HG03469 (cell line): ENCODE results near the gene FGF22.
"Not testable (repeated sequence)": the region's sequence is repeated elsewhere in the genome, so short reads cannot be mapped to it uniquely, and the experiment has no call there.

Experiments used
- ATAC-seq: cut with Tn5 transposase; IDR thresholded peaks from one replicate; pipeline ENCODE4 v1.9.1; 2021; ENCODE audit warnings: mild to moderate bottlenecking, moderate library complexity, moderate number of reproducible peaks; ENCODE audit not compliant: unreplicated experiment

Gene FGF22

DNA sequence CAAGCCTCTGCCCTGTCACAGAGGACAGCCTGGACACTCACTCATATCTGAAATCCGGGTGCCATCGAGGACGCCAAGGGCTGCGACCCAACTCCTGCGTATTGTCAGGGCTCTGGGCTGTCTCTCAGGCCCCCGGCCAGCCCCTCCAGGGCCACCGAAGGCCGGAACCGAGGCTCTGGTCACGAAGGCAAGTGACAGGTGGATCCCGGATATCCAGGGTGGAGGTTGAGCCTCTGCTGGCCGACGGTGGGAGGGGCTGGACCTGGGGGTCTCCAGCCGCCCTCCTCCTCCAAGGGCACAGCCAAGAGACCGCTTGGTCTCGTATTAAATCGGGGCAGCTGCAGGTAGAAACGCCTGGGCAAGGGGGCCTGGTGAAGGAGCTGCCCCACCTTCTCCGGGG is 17.9 kb downstream of the FGF22 start:
- no peak for ATAC-seq

DNA sequence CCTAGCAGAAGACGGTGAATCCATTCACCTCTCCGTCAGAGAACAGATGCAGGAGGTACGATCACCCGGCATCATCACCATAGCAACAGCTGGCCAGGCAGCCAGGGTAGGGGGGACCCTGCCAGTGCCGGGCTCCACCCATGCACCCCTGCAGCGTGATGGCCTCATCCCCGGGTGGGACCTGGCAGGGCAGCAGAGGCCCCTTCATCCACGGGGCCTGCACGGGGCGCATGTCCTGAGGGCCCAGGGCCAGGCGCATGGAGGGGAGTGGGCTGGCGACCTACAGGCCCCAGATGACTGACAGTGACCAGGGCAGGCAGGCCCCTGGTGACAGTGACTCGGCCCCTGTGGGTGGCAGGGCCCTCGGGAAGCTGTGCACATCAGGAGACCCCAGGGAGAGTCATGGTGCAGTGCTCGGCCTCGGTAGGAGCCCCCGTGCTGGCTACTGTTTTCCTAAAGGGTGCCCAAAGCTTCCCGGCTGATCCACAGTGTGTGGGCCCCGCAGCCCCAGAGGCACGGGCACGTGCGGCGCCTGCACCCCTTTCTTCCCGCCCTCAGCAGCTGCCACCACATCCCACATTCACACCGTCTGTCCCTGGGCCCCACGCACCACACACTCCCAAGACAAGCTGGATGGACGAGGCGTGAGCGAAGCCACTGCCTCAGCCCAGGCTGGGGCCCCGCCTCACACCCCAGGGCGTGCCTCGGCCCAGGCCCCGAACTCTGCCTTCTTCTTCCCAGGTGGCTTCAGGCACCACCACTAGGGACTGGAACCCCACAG is 18.6 kb downstream of the FGF22 start:
- no peak for ATAC-seq

DNA sequence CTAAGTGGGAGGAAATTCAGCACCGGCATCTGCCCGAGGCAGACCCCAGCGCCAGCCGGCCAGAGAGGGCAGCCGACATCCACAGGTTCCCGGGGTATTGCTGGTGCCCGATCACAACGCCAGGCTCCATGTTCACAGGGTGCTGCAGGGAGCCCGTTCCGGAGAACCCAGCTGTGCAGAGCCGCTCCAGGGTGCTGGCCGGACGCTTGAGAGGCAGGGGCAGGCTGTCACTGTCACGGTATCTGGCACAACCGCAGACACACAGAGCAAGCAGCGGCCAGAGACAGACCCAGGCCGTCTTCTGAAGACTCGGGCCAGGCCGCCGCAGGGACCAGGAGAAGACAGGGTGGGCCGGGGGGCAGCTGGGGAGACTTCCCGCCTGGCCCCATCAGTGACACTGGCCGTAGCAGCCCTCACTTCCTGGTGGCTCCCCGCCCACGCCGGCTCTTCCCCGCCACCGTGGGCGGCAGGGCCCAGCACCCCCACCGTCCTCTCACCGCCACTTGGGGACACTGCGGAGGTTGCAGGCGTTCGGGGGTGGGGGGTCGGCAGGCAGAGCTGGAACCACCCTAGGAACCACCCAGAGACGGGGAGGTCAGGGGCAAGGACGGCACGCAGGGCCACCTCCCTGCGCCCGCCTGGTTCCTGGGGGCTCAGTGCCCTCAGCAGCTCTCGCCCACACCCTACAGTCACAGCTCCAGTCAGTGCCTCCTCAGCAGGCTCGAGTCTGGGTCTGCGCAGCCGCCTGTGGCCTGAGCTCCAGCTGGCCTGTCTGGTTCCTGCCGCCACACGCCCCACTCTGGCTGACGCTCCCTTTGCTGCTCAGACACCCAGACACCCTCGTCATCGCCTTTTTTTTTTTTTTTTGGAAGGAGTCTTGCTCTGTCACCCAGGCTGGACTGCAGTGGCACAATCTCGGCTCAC is 19.5 kb downstream of the FGF22 start:
- ATAC-seq = no peak

DNA sequence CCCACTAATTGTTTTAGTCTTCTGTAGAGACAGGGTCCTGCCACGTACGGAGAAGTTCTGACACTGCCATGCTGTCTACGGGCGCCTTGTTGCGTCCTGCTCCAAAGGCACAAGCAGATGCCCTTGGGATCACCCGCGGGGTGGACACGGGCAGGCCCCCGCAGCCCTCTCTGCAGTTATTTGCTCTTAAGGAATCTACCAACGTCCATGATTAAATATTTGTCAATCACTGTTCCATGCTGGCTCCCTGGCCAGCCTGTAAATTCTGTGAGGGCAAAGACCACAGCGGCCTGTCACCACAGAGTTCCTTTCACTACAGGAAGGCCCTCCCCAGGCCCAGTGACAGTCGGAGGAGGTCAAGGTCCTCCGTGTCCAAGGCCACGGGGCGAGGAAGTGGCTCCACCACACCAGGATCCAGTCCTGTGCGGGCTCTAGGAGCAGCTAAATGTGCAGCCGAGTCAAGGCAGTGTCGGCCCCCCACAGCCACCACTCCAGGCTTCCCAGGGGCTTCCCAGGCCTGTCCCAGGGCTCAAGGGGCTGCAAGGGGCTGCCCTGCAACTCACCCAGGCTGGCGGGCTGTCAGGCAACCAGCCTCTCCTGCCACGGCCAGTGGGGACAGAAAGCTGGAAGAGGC is 21.2 kb downstream of the FGF22 start:
- ATAC-seq = no peak

DNA sequence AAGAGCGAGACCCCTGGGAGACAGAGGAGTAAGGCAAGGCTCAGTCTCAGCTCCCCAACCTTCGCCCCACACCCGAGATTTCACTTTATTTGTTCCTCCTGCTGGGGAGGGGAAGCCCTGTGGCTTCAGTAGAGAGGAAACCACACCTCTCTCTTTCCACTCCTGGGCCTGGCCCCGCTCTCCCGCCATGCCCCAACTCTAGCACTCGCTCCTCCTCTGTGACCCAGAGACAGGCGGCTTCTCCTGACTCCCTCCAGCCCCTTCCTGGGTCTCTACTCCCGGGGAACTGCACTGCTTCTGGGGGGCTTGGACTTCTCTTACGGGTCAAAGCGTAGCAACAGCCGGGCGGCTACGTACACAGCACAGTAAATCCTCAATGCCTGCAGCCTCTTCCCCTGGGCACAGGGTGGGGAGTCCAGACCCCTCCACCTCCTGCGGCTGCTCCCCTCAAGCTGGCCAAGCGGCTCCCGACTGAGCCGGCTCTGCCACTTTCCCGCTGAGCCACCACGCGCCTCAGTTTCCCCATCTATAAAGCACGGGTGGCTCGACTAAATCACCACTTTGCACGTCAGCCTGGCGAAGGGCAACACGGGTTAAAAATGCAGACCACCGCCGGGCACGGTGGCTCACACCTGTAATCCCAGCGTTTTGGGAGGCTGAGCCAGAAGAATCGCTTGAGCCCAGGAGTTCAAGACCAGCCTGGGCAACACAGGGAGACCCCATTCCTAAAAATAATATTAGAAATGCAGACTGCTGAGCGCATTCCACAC is 21.9 kb downstream of the FGF22 start:
- no peak for ATAC-seq

DNA sequence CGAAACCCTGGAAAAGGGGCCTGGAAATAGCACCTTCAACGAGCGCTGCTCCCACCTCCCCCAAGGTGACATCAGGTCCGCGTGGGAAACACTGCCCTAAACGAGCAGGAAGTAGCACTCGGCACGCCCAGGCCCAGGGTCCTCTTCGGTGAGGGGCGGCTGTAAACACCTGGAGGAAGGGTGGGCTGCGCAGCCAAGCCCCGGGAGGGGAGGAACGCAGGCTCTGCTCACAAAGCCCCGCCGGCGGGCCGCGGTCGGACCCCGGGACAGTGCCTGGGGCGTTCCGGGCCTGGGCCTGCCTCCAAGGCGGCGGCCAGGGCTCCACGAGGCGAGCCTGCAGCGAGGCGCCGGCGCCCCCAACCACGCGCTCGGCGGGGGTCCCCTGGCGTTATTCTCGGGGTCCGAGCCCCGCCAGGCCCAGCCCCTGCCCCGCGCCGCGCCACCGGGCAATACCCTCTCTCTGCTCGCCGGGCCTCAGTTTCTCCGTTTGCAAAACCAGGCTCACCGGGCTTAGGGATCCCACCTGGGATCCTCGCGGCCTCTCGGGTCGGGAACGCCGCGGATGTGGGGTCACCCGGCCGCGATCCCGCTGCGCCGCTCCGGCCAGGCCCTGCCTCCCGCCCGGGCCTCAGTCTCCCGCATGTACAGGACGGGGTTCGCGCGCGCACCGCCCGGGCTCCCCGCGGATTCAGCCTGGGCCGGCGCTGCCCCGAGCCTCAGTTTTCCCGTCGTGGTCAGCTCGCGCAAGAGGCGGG is 22.7 kb downstream of the FGF22 start:
- no peak for ATAC-seq

DNA sequence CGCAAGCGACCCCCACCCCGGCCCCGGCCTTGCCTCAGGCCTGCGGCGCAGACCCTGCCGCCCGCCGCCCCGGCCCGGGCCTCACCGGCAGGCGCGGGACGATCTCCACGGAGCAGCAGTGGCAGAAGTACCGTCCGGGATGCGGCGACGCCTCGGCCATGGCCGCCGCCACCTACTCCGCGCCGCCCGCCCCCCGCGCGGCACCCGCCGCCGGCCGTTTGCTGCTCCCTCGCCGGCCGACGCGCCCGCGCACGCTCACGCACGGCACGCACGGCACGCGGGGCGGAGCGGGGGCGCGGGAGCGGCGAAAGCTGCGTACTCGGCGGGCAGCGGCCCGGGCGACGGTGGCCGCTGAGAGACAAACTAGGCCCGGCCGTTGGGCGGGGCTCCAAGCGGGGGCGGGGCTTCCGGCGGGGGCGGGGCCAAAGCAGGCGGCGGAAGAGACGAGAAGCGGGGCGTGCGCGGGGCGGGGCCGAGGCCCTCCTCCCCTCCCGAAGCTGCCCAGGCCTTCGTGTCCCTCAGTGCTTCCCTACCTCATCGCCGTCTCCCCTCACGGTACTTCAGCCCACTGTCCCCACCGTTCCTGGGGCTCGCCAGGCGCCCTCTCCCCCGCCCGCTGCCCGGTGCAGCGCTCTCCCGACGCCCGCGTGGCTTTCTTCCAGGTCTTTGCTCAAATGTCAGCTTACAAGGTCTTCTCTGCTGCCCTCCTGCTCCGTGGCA is 23.4 kb downstream of the FGF22 start, which contains the start of gene RNF126:
TSS of gene RNF126 (minus strand) at position 253 of the 720 bp plus-strand sequence. CDS start at position 160, 93 bp downstream.
- no peak for ATAC-seq

DNA sequence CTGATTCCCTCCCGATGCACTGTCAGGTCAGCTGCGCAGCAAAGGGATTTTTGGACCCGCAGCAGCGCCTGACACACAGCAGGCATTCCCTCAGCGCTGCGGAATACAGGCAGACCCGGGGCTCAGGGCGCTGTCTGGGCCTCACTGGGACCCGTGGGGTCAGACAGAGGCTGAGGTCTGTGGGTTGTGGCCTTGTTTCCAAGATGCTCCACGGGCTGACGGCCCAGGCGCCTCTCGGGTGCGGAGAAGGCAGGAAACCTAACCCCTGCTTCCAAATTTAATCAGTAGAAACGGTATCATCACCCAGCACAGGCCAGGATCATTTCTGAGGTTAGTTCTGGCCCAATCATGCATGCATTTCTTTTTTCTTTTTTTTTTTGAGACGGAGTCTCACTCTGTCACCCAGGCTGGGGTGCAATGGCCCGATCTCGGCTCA is 24.0 kb downstream of the FGF22 start:
- no peak for ATAC-seq

DNA sequence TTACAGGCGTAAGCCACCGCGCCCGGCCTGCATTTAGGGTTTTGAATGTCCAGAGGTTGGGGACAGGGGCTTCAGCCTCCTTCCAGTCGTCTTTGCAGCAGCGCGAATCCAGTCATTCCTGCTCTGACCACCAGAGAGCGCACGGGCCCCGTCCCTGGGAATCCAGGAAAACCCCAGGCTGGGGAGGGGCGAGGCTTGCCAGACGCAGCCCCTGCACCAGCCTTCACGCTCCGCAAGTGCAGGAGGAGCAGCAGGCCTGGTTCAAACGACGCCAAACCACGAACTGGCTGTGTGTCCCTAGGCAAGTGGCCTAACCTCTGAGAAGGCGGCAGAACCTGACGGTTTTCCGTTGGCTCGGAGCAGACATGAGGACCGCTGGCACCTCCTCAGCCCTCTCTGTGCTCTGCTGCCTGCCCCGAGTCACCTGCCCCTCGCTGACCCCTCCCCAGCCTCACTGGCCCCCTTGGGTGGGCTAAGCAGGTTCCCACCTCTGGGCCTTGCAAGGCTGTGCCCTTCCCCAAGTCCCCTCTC is 25.3 kb downstream of the FGF22 start:
- ATAC-seq = no peak

DNA sequence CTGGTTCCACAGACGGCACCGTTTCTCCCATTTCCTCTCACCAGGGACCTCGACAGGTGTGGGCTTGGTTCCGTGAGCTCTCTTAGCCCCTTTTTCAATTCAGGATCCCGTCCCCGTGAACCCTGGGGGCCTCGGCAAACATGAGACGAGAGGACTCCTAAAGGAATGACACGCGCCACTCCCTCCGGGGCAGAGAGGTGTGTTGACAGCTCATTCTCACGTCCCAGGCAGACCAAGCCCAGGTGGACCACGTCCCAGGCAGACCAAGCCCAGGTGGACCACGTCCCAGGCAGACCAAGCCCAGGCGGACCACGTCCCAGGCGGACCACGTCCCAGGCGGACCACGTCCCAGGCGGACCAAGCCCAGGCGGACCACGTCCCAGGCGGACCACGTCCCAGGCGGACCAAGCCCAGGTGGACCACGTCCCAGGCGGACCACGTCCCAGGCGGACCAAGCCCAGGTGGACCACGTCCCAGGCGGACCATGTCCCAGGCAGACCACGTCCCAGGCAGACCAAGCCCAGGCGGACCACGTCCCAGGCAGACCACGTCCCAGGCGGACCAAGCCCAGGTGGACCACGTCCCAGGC is 27.4 kb downstream of the FGF22 start:
- not testable (repeated sequence) for ATAC-seq

DNA sequence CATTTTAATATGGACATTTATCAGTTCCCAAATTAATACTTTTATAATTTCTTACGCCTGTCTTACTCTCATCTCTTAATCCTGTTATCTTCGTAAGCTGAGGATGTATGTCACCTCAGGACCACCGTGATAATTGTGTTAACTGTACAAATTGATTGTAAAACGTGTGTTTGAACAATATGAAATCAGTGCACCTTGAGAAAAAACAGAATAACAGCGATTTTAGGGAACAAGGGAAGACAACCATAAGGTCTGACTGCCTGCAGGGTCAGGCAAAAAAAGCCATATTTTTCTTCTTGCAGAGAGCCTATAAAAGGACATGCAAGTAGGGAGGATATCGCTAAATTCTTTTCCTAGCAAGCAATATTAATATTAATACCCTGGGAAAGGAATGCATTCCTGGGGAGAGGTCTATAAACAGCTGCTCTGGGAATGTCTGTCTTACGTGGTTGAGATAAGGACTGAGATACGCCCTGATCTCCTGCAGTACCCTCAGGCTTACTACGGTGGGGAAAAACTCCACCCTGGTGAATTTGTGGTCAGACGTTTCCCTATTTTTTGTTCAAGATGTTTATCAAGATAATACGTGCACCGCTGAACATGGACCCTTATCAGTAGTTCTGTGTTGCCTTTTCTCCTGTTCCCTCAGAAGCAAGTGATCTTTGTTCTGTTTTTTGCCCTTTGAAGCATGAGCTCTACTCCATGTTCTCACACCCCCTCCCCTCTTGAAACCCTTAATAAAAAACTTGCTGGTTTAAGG is 29.2 kb downstream of the FGF22 start:
- not testable (repeated sequence) for ATAC-seq

DNA sequence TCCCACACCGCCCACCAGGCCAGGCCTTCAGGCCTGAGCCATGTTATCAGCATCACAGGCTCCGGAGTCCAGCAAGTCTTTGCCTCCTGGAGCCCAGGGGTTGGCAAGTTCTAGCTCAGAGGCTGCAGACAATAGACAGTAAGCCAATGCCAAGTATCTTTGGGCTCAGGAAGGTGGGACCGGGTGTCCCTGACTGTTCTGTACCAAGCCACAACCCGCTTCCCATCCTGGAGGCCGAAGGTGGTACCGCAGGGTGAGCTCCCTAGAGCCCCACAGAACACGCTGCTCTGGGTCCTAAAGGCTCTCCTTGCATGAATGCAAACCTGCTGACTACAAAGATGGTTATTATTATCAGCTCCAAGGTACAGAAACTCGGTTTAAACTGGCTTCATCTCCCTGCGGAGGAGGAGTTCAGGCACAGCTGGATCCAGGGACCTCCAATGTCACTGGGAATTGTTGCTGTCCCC is 31.0 kb downstream of the FGF22 start:
- no peak for ATAC-seq

DNA sequence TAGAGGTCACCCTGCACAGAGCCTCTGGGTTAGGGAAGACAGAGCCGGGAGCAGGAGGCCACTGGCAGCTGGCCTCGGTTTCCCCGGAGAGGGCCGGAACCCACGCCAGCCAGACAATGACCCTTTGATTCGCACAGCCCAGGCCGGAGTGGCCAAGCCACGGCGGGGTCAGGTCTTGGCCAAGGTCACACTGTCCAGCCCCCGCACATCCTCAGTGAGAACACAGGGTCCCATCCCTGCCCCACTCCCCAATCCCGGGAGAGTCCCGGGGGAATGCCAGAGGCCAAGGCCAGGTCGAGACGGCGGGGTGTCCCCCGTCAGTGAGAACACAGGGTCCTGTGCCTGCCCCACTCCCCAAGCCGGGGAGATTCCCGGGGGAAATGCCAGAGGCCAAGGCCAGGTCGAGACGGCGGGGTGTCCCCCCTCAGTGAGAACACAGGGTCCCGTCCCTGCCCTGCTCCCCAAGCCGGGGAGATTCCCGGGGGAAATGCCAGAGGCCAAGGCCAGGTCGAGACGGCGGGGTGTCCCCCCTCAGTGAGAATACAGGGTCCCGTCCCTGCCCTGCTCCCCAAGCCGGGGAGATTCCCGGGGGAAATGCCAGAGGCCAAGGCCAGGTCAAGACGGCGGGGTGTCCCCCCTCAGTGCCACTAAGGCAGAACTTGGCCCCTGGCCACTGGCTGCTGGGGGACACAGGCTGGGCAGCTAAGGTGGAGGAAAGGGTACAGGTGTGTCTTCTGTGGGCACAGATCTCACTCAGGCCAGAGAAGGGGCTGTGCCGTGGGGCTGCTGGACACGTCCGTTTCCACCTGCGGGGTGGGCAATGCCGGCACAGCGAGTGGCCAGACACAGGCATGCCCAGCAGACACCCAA is 34.8 kb downstream of the FGF22 start:
- no peak for ATAC-seq

DNA sequence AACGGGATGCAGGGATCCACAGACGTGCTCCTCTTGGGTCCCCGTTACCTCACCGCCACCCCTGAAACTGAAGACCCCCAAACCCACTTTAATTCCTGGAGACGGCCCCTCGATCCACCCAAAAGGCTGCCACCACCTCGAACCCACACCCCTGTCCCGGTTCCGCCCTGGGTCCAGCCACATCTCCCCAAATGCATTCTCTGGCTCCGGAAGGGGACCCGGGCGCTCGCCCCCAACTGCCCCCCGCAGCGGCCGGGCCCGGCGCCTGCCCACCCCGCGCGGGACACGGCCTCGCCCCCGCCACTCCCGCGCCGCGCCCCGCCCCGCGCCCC is 36.3 kb downstream of the FGF22 start:
- no peak for ATAC-seq

DNA sequence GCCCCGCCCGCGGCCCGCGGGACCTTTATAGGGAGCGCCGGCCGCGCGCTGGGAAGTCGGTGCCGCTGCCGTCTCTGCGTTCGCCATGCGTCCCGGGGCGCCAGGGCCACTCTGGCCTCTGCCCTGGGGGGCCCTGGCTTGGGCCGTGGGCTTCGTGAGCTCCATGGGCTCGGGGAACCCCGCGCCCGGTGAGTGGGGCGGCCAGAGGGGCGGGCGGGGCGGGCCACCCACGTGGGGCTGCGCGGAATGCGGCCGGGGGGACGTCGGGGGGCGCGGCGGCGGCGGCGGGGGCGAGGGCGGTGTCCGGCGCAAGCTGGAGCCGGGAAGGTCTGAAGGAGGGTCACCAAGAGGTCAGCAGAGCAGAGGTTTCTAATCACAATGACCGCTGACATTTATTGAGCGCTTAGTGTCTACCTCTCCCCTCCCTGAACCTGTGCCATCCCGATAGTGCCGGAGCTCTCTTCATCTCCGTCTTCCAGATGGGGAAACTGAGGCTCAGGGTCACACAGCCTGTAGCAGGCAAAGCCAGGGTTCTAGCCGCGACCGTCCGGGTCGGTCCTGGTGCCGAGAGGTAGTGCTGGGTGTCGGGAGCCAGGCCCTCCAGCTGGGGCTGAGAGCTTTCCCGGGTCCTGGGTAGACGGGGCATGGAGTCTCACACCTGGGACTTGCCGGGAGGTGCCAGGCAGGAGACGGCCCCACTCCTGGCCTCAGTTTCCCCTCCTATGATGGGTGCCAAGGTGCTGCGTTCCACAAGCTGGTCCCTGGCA is 36.8 kb downstream of the FGF22 start, which contains the start of gene FSTL3:
TSS of gene FSTL3 (plus strand) at position 54 of the 767 bp plus-strand sequence. CDS start at position 86, 32 bp downstream.
- no peak for ATAC-seq

DNA sequence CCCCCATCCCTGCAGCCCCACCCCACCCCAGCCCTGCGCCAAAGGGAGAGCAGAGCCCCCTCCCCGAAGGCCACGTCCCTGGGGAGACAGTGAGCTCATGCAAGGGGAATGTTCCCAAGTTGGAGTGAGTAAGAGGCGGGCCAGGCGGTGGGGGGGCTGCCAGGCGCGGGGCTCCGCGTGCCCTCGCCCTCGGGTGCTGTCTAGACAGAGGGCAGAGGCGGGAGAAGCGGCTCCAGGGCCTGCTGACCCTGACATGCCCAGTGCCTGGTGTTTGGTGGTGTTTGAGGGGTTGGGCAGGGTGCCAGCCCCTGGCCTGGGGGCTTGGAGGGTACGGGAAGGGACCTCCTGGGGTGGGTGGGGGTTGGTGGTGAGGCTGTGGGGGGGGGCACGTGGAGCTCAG is 37.5 kb downstream of the FGF22 start:
- no peak for ATAC-seq
